ENCODE results near the gene NDUFAF7. TPM values are rescaled to one million over a fixed set of nuclear protein-coding genes. Genes with fewer than 3 reads are reported as not detected.

Gene NDUFAF7
- total RNA-seq, 1 donor from 2014 or later, result 23.1 TPM

GRCh38 chr2:37196320-37197195 lies 34.9 kb upstream of the NDUFAF7 start, which contains the start of gene CEBPZOS:
Gene CEBPZOS (plus strand): TSS chr2:37196496. CDS start chr2:37199705, 3,209 bp downstream.
- H3K4me3 Mint-ChIP-seq (ENCODE audit: unreplicated experiment), result peak within 1 kb of the TSS; percentile 98
- Histone ChIP-seq H3K4me2 (ENCODE audit: low read length) (peak within 1 kb of the TSS; percentile 95), H2AFZ (ENCODE audit: low read depth, low read length) (peak within 1 kb of the TSS; percentile 84), H3K27me3 (ENCODE audit: insufficient read depth, low read length) (no peaks in the 10 kb centered on the region), H3K79me2 (ENCODE audit: insufficient read depth, low read length) (peaks cover 43% of the 10 kb centered on the region), H3K36me3 (ENCODE audit: insufficient read depth, low read length) (peaks cover 8% of the 10 kb centered on the region), H4K20me1 (ENCODE audit: insufficient read depth, low read length) (peaks cover 10% of the 10 kb centered on the region), H3K4me3 (ENCODE audit: insufficient read depth, low read depth, low read length) (peak within 1 kb of the TSS; percentile 88), H3K9ac (ENCODE audit: low read length) (peak within 1 kb of the TSS; percentile 86), H3K4me1 (ENCODE audit: insufficient read depth, low read length) (peaks cover 10% of the 10 kb centered on the region), H3K9me3 (ENCODE audit: insufficient read depth, low read depth, low read length) (no peaks in the 10 kb centered on the region), H3K27ac (ENCODE audit: low read depth, low read length) (peak within 1 kb of the TSS; percentile 80)
- H3K4me1 Mint-ChIP-seq (ENCODE audit: low read depth, unreplicated experiment), result peaks cover 12% of the 10 kb centered on the region
- no peak for FAIRE-seq
- DNase-seq (ENCODE audit: low read depth), result peak; percentile 58
- H3K9me3 Mint-ChIP-seq (ENCODE audit: unreplicated experiment), result peaks cover 2% of the 10 kb centered on the region
- H3K27me3 Mint-ChIP-seq (ENCODE audit: low read depth, unreplicated experiment), result no peaks in the 10 kb centered on the region
- TF ChIP-seq CTCF (IDR thresholded peaks at IDR 0.05; ENCODE audit: insufficient read depth, low read depth, low read length), result no peak
- no peak for TF ChIP-seq EZH2 (IDR thresholded peaks at IDR 0.05; ENCODE audit: insufficient read depth, low read length)
- H3K36me3 Mint-ChIP-seq (ENCODE audit: low read depth, unreplicated experiment), result peaks cover 4% of the 10 kb centered on the region
- peak within 1 kb of the TSS; percentile 91 for H3K27ac Mint-ChIP-seq (ENCODE audit: unreplicated experiment)

GRCh38 chr2:37198681-37199065 lies 32.8 kb upstream of the NDUFAF7 start:
- DNase-seq (ENCODE audit: low read depth), result no peak
- Mint-ChIP-seq H3K9me3 (ENCODE audit: unreplicated experiment) (peaks cover 4% of the 10 kb centered on the region), H3K36me3 (ENCODE audit: low read depth, unreplicated experiment) (peaks cover 15% of the 10 kb centered on the region), H3K4me1 (ENCODE audit: low read depth, unreplicated experiment) (peaks cover 18% of the 10 kb centered on the region), H3K27me3 (ENCODE audit: low read depth, unreplicated experiment) (no peaks in the 10 kb centered on the region), H3K27ac (ENCODE audit: unreplicated experiment) (no peak overlapping the region), H3K4me3 (ENCODE audit: unreplicated experiment) (no peak overlapping the region)
- no peaks in the 10 kb centered on the region for H3K9me3 ChIP-seq (ENCODE audit: insufficient read depth, low read depth, low read length)
- H3K4me2 ChIP-seq (ENCODE audit: low read length), result no peak overlapping the region
- H2AFZ ChIP-seq (ENCODE audit: low read depth, low read length), result no peak overlapping the region
- no peak overlapping the region for H3K4me3 ChIP-seq (ENCODE audit: insufficient read depth, low read depth, low read length)
- H3K9ac ChIP-seq (ENCODE audit: low read length), result no peak overlapping the region
- peaks cover 53% of the 10 kb centered on the region for H3K79me2 ChIP-seq (ENCODE audit: insufficient read depth, low read length)
- peaks cover 24% of the 10 kb centered on the region for H3K36me3 ChIP-seq (ENCODE audit: insufficient read depth, low read length)
- peaks cover 13% of the 10 kb centered on the region for H4K20me1 ChIP-seq (ENCODE audit: insufficient read depth, low read length)
- FAIRE-seq, result no peak
- TF ChIP-seq EZH2 (IDR thresholded peaks at IDR 0.05; ENCODE audit: insufficient read depth, low read length) (no peak), CTCF (IDR thresholded peaks at IDR 0.05; ENCODE audit: insufficient read depth, low read depth, low read length) (no peak)
- no peak overlapping the region for H3K27ac ChIP-seq (ENCODE audit: low read depth, low read length)
- H3K27me3 ChIP-seq (ENCODE audit: insufficient read depth, low read length), result no peaks in the 10 kb centered on the region
- peaks cover 10% of the 10 kb centered on the region for H3K4me1 ChIP-seq (ENCODE audit: insufficient read depth, low read length)

GRCh38 chr2:37201208-37201607 lies 30.2 kb upstream of the NDUFAF7 start:
- Histone ChIP-seq H3K4me3 (ENCODE audit: insufficient read depth, low read depth, low read length) (no peak overlapping the region), H3K79me2 (ENCODE audit: insufficient read depth, low read length) (peaks cover 74% of the 10 kb centered on the region), H3K27me3 (ENCODE audit: insufficient read depth, low read length) (no peaks in the 10 kb centered on the region), H3K4me1 (ENCODE audit: insufficient read depth, low read length) (peaks cover 6% of the 10 kb centered on the region), H3K9me3 (ENCODE audit: insufficient read depth, low read depth, low read length) (no peaks in the 10 kb centered on the region), H3K9ac (ENCODE audit: low read length) (no peak overlapping the region), H3K27ac (ENCODE audit: low read depth, low read length) (peak overlapping the region; percentile 19), H2AFZ (ENCODE audit: low read depth, low read length) (no peak overlapping the region), H4K20me1 (ENCODE audit: insufficient read depth, low read length) (peaks cover 18% of the 10 kb centered on the region), H3K36me3 (ENCODE audit: insufficient read depth, low read length) (peaks cover 35% of the 10 kb centered on the region), H3K4me2 (ENCODE audit: low read length) (no peak overlapping the region)
- peaks cover 22% of the 10 kb centered on the region for H3K4me1 Mint-ChIP-seq (ENCODE audit: low read depth, unreplicated experiment)
- H3K27ac Mint-ChIP-seq (ENCODE audit: unreplicated experiment), result peak overlapping the region; percentile 72
- H3K27me3 Mint-ChIP-seq (ENCODE audit: low read depth, unreplicated experiment), result no peaks in the 10 kb centered on the region
- FAIRE-seq, result no peak
- TF ChIP-seq CTCF (IDR thresholded peaks at IDR 0.05; ENCODE audit: insufficient read depth, low read depth, low read length), result no peak
- no peak for TF ChIP-seq EZH2 (IDR thresholded peaks at IDR 0.05; ENCODE audit: insufficient read depth, low read length)
- DNase-seq (ENCODE audit: low read depth), result peak; percentile 39
- peaks cover 3% of the 10 kb centered on the region for H3K9me3 Mint-ChIP-seq (ENCODE audit: unreplicated experiment)
- no peak overlapping the region for H3K4me3 Mint-ChIP-seq (ENCODE audit: unreplicated experiment)
- peaks cover 34% of the 10 kb centered on the region for H3K36me3 Mint-ChIP-seq (ENCODE audit: low read depth, unreplicated experiment)

Data from astrocyte (in vitro differentiated cells and primary cell).